ENCODE results near the gene CHRNA7.

Gene CHRNA7

GRCh38 chr15:32029862-32030781 lies at the start of gene CHRNA7:
TSS of gene CHRNA7 (plus strand) at chr15:32030515. CDS start at chr15:32030595, 80 bp downstream.
- DNase-seq: no peak

- no peak for DNase-seq
Observed at GRCh38 chr15:31985607-31986006, 44.7 kb upstream of the CHRNA7 start.

GRCh38 chr15:31993062-31993461 lies 37.3 kb upstream of the CHRNA7 start:
- DNase-seq: no peak

- DNase-seq: no peak
Observed at GRCh38 chr15:31997711-31998110, 32.6 kb upstream of the CHRNA7 start.

GRCh38 chr15:32003558-32003957 lies 26.8 kb upstream of the CHRNA7 start:
- no peak for DNase-seq

GRCh38 chr15:32004249-32004648 lies 26.1 kb upstream of the CHRNA7 start:
- DNase-seq: no peak

GRCh38 chr15:32007355-32007960 lies 22.9 kb upstream of the CHRNA7 start:
- no peak for DNase-seq

GRCh38 chr15:32014953-32015352 lies 15.4 kb upstream of the CHRNA7 start:
- DNase-seq: no peak

GRCh38 chr15:32020156-32020555 lies 10.2 kb upstream of the CHRNA7 start:
- DNase-seq: no peak

GRCh38 chr15:32028921-32029320 lies 1.4 kb upstream of the CHRNA7 start:
- no peak for DNase-seq

GRCh38 chr15:32029409-32029861 lies 880 bp upstream of the CHRNA7 start:
- no peak for DNase-seq

GRCh38 chr15:32030795-32031194 lies 480 bp downstream of the CHRNA7 start:
- no peak for DNase-seq

- no peak for DNase-seq
Observed at GRCh38 chr15:32033186-32033890, 3.0 kb downstream of the CHRNA7 start.

GRCh38 chr15:32034106-32034505 lies 3.8 kb downstream of the CHRNA7 start:
- DNase-seq: no peak

GRCh38 chr15:32035285-32035684 lies 5.0 kb downstream of the CHRNA7 start:
- DNase-seq: no peak

GRCh38 chr15:32036971-32037370 lies 6.7 kb downstream of the CHRNA7 start:
- DNase-seq: no peak

GRCh38 chr15:32041294-32041693 lies 11.0 kb downstream of the CHRNA7 start:
- DNase-seq: no peak

GRCh38 chr15:32042269-32042972 lies 12.1 kb downstream of the CHRNA7 start:
- DNase-seq: no peak

- DNase-seq: no peak
Observed at GRCh38 chr15:32053719-32054118, 23.4 kb downstream of the CHRNA7 start.

- DNase-seq: no peak
Observed at GRCh38 chr15:32057876-32058425, 27.6 kb downstream of the CHRNA7 start.

- no peak for DNase-seq
Observed at GRCh38 chr15:32060706-32061105, 30.4 kb downstream of the CHRNA7 start.

GRCh38 chr15:32067115-32067514 lies 36.8 kb downstream of the CHRNA7 start:
- no peak for DNase-seq

Data from activated CD4-positive, alpha-beta T cell treated with anti-CD3 and anti-CD28 coated beads for 1 hour (primary cell).